ENCODE data around the gene KAT6B.

Gene KAT6B

DNA sequence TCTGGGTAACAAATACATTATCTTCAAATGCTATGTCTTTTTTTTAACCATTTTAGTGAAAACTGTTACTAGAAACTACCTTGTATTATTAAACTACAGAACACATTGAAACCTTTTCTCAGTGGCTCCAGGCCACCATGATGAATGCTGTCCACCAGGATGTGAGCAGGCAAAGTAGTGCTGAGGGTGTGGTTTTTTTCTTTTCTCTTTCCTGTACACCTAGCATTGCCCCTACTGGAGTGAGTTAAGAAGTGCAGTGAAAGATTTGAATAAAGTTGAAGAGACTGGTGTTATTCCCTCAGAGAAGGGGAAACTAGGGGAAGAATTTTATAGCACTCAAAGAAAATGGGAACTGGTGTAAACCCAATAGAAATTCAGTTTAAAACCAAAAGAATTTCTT, 165.0 kb downstream of the KAT6B start:
- DNase-seq: peak; percentile 28

DNA sequence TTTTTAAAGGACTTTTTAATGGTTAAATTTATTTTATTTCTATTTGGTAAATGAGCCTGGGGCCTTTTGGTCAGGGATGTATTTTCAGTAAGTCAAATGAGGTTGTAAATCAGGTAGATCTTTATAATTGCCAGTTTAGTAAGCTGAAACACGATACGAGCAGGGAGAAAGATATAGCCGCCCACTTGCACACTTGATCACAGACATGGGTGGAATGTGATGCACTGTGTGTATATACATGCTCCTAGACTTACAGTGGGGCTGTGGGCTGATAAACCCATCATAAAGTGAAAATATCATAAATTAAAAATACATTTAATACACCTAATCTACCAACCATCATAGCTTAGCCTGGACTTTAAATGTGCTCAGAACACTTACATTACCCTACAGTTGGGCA, 165.7 kb downstream of the KAT6B start:
- no peak for DNase-seq

DNA sequence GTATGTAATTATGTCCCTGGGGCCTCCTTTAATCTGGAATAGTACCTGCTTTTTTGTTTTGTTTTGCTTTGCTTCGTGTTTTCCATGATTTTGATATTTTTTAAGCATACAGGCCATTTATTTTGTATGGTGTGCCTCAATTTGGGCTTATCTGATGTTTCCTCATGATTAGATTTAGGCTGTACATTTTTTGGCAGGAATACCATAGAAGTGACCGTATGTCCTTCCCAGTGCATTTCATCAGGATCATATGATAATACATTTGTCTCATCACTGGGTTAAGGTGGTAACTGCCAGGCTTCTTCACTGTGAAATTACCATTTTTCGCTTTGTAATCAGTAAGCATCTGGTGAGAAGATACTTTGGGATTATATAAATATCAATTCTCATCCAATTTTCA, 167.2 kb downstream of the KAT6B start:
- DNase-seq: no peak

DNA sequence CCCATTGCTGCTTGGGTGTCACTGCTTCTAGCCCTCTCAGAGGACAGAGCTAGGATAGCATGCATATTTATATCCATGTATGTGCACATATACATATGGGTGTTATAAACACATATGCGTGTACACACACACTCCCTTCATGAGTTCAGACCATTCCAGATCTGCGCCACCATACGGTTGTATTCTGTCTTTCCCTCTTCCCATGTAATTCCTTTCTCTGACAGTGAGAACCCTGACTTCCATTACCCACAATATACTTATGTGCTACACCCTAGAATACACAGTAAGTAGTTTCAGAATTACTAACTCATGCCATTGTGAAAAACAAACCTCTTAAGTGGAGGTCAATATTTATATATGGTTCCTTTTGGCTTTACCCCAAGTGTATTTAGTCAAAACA, 168.5 kb downstream of the KAT6B start:
- DNase-seq: no peak

DNA sequence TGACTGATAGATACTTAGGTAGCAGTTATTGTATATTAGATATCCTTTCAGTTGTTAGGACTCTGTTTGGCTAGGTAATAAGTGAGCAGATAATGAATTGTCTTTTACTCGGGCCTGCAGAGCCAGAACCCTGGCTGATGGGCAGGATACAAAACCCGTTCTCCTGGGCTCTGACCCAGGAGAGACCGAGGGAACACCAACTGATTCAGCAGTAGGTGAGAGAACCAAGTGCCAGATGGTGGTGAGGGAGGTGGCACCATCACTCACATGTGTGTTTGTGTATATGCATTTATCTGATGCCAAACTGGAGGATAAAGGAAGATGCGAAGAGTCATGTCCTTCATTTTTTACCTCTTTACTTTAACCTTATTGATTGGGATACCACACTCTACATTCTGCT, 169.4 kb downstream of the KAT6B start:
- DNase-seq: no peak

DNA sequence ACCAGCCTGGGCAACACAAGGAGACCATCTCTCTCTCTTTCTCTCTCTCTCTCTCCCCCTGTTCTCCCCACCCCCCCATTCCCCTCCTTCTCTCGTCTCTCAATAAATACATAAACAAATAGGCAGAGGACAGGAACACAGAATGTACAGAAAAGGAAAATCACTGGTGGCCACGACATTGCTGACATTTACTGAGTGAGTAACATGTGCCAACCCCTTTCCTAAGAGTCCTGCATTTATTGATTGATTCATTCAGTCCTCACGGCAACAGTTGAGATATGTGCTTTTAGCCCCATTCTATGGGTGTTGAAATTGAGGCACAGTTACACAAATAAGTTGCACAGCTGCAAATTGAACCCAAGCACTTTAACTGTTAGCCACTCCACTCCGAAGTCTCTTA, 170.8 kb downstream of the KAT6B start:
- no peak for DNase-seq

DNA sequence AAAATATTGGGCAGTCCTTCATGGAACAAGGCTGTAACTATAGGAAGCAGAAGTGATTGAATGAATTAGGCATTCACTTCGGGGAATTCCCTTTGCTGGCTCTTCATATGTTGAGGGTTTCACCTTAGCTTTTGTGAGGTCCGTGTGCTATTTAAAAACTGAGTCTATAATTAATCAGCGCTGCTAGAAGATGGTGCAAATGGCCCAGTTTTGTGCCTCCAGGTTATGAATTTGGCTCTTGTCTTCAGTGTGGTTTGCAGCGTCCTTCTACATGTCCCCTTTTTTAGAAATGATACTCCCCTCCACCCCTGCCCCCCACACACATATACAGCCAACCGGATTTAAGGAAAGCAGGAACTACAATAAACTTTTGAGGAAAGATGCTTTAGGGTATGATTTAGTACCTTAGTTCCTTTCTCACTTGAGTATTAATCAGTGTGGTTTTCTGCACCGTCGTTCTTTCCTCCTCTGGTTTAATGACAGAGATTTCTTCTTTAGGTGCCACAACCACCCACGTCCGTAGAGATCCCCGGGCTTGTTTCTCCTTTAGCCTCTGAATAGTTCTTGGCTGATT, 174.4 kb downstream of the KAT6B start:
- no peak for DNase-seq

DNA sequence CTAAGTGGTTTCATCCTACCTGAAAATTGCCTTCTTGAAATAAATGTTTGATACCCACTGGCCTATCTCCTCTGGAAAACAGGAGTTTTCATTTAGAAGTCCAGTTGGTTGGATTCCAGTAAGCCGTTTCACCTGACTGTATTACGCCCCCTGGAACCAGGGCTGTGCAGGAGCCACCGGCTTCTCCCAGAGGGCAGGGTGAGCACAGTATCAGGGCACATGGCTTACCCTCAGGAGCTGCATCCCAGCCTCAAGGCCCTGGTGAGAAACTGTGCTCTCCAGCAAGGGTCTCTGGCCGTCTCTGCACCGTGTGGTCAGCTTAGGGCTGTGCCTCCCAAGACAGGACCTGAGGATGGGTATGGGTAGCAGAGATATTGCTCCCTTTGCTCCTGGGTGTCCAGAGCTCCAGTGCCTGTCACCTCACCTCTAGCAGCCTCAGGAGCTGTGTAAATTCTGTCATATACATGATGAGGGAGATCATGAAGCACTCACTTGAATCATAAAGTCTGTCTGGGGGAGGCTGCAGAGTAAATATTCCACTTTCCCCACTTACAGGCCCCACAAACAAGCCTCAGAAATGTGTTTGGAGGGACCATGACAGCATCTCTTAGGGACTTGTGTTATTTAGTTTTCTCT, 175.4 kb downstream of the KAT6B start:
- DNase-seq: no peak

DNA sequence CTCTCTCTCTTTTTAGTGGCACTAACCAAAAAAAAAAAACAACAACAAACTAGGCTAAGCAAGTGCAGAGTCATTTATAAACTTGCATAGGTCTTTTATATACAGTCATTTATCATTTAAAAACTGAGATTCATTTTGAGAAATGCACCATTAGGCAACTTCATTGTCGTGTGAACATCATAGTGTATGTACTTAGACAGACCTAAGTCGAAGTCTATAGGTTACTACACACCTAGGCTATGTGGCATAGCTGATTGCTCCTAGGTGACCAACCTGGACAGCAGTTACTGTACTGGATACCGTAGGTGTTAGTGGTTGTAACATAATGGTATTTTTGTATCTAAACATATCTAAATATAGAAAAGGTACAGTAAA, 175.9 kb downstream of the KAT6B start:
- no peak for DNase-seq

DNA sequence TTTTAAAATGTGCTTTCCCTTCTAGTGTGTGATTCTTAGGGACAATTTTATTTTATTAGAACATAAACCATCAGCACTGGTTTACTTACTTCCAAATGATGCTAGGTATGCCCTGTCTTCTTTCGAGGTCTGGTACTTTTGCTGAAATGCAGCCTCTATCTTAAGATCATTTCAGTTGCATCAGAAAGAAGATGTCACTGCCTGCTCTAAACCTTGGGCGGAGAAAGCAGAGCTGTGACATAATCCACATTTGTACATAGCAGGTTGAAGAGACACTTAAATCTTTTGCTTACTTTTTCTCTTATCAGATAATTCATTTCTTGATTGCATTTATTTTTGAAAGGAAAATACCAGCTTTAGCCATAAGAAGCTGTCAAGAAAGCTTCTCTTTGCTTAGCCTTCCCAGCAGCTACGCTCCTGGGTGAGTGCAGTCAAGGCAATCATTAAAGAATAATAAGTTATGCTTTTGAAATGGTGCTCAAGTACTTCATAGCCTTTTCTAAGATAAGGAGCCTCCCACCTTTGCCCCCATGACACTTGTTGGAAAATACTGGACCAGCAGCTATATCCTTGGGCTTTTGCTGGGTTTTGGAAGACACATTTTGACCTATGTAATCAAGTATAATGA, 176.7 kb downstream of the KAT6B start:
- DNase-seq: no peak

DNA sequence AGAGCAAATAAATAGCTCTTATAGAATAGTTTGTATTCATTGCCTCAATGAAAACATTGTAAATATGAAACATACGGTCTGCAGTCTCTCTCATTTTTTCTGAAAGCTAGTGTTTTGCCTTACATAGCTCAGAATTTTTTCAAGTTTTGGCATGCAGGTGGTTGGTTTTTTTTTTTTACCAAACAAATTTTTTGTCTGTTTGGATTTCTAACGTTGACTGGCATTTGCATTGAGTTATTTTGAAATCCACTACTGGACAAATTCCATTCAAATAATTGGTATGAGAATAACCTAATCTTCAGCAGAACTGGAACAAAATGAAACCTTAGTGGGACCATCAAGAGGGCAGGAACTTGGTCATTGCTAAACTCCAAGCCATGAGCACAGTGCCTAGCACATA, 177.5 kb downstream of the KAT6B start:
- no peak for DNase-seq

DNA sequence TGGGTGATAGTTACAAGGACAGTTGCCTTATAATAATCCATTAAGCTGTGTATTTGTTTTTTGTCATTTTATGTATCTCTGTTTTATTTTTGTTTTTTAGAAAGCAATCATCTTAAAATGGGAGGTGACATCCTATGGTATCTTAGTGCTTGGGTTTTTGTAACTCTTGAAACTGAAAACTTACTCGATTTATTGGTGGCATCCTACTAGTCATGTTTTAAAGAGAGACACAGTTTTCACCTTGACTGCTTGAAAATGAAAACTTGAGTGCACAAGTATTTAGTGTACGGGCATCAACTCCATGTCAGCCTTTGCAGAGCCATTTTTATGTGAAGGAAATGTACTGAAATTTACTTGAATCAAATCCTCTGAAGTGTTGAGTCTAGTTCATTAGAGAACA, 181.2 kb downstream of the KAT6B start:
- DNase-seq: no peak

DNA sequence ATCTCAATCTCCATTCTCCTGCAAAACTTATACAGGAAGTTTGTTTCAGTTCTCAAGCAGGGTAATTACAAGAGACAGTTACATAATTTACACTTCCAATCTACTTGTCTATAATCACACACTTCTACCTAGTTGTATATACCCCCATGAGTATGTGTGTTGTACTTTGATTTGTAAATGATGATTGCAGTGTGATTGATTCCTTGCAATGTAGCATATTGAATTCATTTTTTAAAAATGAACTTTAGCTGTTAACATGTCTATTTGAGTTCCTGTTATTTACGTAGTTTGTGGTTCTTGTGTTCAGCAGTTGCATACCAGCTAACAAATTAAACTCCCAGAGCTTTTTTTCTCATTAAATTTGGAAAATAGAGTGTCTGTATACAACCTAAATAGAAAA, 182.6 kb downstream of the KAT6B start:
- DNase-seq: no peak

DNA sequence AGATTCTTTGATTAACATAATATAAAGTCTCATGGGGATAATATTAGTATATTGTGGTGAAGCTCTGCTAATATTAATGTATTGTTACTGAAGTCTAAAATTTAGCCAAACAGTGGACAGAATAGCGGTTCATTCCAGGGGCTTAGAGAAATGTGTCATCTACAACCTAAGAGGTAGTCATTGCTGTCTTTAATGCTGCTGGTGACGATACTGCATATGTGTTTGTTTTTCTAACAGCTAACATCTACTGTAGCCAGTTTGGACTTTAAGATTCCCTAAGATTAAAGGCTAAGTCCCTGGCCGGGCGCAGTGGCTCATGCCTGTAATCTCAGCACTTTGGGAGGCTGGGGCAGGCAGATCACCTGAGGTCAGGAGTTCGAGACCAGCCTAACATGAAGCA, 183.0 kb downstream of the KAT6B start:
- DNase-seq: no peak

DNA sequence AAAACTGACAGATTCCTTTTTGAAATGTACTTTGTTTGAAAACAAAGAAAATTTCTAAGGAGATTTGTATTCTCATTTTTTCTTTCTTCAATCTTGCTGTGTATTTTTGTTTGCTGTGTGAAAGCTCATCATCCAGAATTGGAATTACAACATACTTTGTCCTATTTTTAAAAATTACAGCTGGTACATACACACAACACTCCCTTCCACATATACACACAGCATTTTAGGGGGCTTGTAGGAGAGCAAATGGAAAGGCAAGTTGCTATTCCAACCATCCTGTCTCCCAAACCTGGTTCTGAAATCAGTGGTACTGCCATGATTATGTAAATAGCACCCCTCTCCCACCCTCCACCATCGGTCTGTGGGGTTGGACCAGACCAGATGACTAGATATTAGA, 184.0 kb downstream of the KAT6B start:
- no peak for DNase-seq

DNA sequence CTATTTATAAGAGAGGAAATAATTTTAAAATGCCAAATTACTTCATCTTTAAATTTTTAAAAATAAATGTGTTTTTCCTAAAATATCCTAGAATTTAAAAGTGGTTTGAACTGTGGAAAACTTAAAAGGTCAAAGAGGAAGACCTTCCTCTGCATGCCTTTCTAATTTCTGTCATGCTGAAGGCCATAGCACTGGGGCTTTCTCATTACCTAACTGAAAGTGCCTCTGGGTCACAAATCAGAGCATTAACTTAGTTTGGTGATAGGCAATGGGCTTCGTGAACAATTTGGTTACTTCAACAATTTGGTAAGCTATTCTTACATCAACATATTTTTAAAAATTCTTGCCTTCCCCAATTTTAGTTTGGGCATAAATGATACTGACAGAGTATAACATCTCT, 184.8 kb downstream of the KAT6B start:
- no peak for DNase-seq

DNA sequence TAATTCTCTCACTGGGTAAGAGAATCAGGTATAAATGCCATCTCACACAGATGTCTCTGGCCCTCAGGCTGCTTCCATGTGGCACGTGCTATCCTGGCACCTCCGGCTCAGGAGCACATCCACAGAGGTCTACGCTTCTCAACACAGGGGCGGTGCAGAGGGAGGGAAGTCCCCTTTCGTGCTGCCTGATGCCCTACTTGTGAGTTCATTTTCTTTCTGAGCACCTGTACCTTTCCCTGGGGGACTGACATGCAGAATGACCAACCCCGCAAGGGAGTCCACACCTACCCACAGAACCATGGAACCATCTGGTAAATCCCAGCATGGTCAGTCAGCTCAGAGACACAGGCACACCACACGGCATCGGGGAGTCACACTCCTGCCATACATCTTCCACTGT, 186.1 kb downstream of the KAT6B start:
- DNase-seq: no peak

DNA sequence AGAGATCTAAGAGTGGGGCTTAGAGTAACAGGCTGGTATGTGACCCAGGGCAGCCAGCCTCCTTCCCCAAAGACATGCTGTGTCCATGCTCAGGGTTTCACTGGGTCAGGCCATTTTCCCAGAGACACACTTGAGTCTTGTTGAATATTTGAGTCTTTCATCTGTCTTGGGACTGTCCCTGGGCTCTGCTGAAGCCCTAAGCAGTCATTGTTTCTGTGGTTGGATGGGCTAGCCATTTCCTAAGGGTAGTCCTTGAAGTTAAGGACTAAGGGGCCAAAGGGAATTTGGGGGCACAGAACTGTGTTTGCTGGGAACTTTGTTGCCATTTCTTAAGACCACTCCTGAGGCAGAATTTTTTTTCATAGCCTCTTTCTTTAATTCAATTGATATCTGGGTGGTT, 186.6 kb downstream of the KAT6B start:
- no peak for DNase-seq

DNA sequence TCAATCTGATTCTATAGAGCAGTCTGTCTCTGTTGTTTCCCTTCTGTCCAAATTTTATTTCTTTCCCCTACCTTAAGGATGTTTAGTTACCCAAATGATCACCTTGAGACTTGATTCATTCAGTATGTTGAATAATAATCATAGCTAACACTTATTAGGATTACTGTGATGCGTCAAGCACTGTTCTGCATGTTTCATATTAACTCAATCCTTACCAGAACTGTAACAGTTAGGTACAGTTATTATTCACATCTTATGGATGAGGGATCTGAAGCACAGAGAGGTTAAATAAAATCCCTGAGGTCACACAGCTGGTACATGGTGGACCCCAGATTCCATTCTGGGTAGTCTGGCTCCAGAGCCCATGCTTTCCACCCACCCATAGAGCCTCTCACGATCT, 187.1 kb downstream of the KAT6B start:
- DNase-seq: no peak

DNA sequence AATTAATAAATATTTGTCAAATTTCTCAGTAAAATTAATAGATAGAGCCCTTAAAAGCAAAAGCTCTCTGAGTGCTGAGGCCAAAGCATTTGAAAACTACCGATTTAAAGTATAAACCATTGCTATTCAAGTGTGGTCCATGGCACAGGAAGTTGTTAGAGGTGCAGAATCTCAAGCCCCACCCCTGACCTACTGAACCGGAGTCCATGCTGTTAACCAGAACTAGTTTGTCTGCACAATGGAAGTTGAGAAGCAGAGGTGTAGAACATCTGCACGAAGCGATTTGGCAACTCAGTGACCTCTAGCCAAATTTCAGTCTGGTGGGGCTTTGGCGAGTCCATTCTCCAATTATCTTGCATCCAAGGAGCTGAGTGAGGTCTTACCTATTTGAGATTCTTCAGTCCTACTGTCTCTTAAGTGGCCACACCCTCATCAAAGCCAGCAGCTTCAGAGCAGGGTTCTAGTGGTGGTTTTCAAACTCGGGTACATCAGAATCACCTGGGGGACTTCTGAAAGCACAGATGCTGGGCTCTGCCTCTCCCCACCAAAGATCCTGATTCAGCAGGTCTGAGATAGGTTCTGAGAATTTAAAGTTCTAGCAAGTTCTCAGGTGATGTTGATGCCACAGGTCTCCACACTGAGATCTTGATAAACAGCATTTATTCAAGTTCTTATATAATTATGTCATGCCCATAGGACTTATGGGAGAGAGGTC, 188.3 kb downstream of the KAT6B start:
- DNase-seq: peak; percentile 54

DNA sequence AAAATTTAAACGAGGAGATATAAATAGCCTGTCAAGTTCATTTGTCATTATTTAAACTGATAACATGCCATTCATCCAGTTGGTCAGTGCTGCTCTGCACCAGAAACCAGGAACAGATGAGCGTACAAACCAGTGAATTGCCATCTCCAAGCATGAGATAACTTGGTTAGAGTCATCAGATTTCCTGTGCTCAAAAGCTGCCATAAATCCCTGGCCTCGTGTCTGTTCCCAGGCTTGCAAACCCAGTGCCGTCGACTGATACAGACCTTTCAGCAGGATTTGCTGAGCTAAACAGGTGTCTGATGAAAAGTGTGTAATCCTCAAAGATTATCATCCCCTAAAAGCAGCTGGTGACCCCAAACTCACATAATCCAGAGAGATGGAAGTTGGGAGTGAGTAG, 189.0 kb downstream of the KAT6B start:
- DNase-seq: no peak

DNA sequence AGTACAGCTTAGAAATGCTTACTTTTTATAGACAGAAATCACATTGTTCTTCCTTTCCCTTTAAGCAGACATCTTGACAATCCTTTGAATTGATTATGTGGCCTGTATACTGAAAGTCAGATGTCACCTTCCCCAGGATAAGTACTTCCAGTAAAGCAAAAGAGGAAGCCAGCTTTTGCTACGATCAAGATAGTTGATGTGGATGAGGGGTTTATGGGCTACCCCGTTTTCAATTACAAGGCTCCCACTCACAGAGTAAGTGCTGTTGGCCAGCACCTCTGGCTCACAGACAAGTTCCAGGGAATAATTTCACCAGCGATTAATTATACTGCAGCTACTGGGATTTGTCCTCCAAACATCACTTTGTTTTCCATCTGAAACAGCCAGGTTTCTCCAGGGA, 189.9 kb downstream of the KAT6B start:
- DNase-seq: no peak

DNA sequence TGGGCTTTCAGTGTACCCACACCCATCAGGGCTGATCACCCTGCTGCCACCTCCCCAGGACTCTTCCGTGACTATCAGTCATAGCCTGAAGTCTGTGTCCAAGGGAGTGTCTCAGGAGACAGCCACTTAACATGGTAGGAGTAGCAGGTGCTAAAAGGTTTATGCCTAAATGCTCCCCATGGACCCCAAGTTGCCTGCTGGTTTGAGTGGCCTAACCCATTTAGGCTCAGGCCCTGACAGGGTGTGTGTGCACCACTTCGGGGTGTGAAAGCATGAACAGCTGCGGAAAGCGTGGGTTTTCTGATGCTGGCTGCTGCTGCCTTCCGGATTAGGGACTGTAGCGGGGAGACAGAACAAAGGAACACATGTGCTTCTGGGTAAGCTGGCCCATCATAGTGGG, 191.9 kb downstream of the KAT6B start:
- DNase-seq: no peak

DNA sequence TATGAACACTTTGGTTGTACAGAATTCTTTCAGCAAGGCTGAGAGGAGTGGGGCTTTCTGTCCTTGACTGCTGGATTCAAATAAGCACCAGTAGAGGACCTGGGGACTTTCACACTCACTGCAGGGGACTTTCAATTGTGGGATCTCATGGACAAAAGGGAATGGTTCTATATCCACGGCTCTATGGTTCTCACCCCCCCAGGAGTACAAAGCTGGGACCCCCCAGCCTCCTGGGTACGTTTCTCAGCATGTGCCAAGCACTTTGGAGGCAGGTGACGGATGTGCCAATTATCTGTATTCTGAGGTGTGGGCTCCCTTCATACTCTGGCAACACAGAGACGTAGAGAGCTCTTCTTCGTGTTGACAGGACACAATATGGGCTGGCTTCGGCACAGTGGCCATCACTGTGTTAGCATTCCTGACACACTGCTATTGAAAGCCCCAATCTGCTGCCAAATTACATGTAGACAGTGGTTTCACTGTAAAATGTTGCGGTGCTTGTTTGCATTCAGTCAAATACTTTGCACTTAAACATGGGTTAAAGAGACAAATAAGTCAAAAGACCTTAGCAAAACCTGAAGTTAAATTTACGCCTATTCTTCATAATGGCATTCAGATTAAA, 192.4 kb downstream of the KAT6B start:
- DNase-seq: no peak

Measured in CD4-positive, alpha-beta T cell treated with Interleukin-10 for 1 hour (primary cell).